Germinal center (tissue), 1 donor: ENCODE results near the gene CFAP46.

Source experiments
- DNase-seq: peaks from one replicate; pipeline ENCODE4 v3.0.0; 2012; ENCODE audit warnings: mixed read lengths, low spot score

CFAP46 gene

DNA sequence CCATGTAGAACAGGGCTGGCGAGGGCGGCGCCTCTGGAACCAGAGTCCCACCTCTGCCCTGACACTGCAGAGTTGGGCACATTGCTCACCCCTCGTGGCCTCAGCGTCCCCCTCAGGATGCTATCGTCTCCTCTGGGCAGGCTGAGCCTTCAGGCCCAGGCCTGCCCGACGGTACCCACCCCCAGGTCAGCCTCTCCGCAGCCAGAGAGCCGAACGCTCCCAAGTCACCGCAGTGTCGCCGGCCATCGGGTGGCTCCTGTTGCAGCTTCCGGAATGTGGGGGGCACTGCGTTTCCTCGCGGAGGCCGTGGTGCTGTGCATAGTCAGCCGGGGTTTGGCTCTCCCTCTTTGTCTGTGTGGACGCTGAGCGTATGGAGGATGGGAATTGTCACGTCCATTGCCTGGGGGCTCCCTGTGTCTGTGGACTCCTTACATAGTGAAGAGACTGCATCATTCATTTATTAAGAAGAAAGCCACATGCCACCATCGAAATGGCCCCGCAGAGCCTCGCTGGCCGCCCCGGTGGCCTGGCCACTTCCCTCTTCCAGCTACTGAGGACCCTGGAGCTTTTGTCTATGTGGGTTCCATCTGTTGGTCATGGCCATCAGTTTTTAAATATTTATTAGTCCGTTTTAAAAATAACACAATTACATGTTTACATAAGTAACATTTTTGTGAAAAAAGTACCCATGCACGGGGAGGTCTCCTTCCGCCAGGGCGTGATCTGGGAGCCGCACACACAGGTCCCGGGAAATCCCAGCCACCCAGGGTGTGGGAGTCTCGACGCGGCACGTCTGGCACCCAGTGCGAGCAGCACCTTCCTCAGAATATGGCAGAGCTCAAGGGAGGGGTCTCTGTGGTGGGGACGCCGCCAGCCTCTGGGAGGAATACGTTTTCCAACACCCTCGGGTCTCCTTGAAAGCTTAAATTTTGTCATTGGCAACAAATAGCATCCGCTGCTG, 172.0 kb downstream of the CFAP46 start:
- DNase-seq: no peak

DNA sequence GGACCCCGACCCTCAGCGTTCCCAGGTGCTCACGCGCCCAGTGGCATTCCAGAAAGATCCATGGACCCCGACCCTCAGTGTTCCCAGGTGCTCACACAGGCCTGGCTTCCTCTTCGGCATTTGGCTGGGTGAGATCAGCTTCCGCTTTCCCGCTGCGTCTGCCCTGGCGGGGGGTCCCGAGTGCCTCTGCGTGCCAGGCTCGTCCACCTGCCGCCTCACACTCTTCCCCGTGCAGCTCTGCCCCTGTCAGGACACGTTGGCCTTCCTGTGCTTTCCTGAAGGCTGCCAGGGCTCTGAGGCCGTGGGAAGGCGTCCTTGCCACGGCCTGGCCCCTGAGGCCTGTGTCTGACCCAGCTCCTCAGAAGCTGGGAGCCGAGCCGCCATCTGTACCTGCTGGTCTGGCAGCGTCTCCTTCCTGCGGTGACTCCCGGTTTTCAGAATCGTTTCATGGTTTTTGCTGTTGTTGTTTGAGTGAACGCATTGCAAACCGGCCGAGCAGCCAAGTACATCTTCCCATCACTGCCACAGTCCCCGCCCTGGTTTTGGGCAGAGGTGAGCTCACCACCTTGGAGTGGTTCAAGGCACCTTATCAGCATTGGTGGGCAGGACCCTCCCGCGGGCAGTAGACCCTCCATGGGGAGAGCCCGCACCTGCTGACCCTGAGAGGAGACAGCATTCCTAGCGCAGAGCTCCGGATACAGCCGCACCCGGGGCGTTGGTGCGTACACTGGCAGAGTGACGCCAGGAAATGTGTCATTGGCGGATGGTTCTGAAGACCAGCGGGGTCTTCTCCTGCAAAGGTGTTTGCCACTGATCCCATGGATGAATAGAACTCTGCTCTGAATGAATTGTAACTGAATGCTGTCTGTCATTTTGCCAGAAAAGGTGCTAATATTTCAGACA, 173.8 kb downstream of the CFAP46 start:
- no peak for DNase-seq

DNA sequence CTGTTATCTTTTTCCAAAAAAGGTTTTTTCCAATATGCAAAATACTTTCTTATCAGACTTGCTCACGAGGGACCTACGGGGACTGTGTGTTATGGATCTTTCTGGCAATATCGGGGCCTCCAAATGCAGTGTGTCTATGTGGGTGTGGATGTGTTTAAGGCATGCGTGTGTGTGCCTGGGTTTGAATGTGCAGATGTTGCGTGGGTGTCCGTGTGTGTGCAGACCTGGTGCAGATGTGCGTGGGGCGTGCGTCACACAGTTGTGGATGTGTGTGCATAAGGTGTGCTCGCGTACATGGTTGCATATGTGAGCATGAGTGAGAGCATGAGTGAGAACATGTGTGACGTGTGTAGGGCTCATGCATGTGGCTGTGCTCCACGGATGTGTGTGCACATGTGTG, 176.1 kb downstream of the CFAP46 start:
- DNase-seq: no peak

DNA sequence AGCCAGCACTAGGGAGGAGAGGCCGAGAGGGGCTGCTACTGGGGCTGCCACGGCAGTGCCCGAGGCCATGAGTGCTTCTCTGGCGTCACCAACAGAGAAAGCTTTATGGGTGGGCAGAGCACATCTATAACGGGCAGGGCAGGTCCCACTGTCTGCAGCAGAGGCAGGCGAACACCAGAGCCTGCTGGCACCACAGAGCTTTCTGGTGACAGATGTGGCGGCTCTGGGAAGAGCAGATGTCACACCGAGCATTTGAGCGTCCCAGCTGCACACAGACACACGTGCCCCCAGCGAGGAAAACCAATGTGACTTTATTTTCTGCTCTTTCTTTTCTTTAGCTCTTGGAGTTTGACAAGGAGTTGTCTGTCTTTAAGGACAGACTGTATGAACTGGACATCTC, 176.9 kb downstream of the CFAP46 start:
- DNase-seq: no peak

DNA sequence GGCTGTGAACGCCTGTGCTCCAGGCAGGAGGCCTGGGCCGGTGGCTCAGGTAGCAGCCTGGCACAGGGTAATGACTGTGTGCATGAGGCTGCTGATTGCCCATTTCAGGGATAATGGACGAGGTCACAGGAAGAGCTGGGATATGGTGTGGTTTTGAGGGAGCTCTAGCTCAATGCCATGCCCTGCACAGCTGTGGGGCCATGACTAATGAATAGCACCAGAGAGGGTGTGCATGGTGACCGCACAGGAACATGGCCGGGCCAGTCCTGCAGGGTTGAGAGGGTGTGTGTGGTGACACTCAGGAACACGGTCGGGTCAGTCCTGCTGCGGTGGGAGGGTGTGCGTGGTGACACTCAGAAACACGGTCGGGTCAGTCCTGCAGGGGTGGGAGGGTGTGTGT, 178.3 kb downstream of the CFAP46 start:
- no peak for DNase-seq

DNA sequence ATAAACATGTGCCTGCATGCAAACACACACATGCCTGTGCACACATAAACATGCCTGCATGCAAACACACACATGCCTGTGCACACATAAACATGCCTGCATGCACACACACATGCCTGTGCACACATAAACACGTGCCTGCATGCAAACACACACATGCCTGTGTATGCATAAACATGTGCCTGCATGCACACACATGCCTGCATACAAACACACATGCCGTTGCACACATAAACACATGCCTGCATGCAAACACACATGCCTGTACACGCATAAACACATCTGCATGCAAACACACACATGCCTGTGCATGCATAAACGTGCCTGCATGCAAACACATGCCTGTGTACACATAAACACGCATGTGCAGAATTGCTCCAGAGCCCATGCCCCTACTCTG, 178.8 kb downstream of the CFAP46 start:
- no peak for DNase-seq

DNA sequence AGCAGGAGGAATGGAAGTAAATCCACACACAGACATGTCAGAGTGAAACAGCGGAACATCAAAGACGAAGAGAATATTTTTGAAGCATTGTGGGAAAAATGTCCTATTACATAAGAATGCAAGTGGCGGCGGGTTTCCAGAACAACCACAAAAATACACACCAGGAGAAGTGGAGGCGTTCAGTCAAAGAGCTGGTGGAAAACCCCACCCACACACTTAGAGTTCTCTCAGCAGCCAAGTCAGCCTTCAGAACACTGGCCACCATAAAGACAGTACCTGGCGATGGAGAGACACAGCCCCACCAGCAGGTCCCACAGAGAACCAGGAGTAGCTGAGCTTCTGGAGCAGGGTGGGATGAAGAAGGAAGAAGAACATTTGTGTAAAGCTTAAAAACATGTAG, 180.1 kb downstream of the CFAP46 start:
- no peak for DNase-seq

DNA sequence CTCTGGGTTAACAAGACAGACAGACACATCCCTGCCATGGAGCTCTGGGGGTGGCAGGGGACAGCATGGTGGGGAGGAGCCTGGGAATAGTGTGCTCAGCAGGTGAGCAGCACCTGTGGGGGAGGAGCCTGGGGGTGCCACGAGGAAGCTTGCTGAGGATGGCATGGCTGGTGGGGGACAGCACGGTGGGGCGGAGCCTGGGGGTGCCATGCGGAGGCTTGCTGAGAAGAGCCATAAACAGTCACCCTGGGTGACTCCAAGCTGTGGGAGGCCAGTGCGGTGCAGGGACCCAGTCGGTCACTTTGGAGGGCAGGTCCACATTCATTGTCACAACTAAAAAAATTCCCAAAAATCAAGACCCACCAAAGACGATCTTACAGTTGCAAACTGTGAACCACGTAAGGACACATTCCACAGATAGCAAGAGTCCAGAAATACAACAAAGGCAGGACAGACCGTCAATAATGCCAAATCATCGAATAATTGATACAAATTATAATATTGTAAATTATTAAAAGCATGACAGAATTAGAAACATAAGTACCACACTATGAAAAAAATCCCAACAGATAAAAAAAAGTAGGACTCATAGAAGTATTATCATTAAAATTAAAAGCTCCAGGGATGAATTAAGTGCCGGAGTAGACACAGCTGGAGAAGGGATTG, 180.8 kb downstream of the CFAP46 start:
- no peak for DNase-seq

DNA sequence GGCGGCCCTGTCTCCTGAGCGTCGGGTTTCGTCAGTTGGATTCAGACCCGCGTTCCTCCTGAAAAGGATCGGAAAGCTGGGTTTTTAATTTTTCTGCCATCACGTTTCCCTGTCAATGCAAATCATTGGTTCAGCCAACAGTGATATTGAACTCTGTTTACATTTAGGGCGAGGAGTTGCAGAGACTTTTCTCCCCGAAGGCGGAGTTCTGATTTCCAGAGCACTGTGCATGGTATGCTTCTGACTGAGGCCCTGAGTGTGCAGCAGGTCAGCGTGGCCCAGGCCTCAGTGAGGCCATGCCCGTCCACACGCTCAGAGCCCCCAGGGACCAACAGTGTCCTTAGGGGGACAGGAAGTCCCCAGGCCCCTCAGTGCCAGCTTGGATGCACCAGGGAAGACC, 183.5 kb downstream of the CFAP46 start:
- no peak for DNase-seq
